HUES6 (cell line): ENCODE measurements around the gene MX2.

Experiments used
- H3K27ac ChIP-seq: 2 replicates; pipeline ENCODE4 v1.7.0; 2013; ENCODE audit warnings: low read depth, mild to moderate bottlenecking, low read length, inconsistent platforms
- H3K27me3 ChIP-seq: 2 replicates; pipeline ENCODE4 v1.6.1; 2013; ENCODE audit warnings: low read length; ENCODE audit not compliant: control insufficient read depth, insufficient read depth
- H3K36me3 ChIP-seq: 2 replicates; pipeline ENCODE4 v1.6.1; 2013; ENCODE audit warnings: low read length; ENCODE audit not compliant: control insufficient read depth, insufficient read depth
- H3K4me1 ChIP-seq: 2 replicates; pipeline ENCODE4 v1.6.1; 2013; ENCODE audit warnings: low read length; ENCODE audit not compliant: control insufficient read depth, insufficient read depth
- H3K4me3 ChIP-seq: 2 replicates; pipeline ENCODE4 v1.5.1; 2013; ENCODE audit warnings: low read depth, low read length
- H3K9ac ChIP-seq: one replicate; pipeline ENCODE4 v1.6.1; 2013; ENCODE audit warnings: mild to moderate bottlenecking, low read length
- H3K9me3 ChIP-seq: 2 replicates; pipeline ENCODE4 v1.6.1; 2013; ENCODE audit warnings: low read depth, low read length; ENCODE audit not compliant: control insufficient read depth, insufficient read depth

Gene MX2

DNA sequence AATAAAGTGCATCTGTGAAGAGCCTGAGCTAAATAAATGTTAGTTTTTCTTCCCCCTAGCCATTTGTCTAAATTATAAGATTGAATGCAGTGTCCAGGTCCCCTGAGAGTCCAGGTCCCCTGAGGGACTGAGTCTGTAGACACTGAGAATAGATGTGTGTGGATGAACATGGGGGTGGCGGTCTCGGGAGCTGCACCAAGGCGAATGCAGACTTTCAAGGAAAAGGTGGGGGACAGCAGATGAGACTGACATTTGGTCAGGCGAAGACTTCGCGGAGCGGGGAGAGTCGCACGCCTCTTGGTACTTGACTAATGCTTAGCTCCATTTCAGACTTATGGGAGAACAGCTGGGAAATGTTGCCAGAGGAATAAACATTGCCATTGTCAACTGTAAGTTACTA, 17.7 kb upstream of the MX2 start:
- Histone ChIP-seq H3K9me3 (peaks cover 15% of the 10 kb centered on the region; the same call in 1 of the 2 replicates), H3K4me3 (no peak overlapping the region), H3K27me3 (no peaks in the 10 kb centered on the region), H3K9ac (no peak overlapping the region), H3K4me1 (no peaks in the 10 kb centered on the region), H3K27ac (no peak overlapping the region), H3K36me3 (no peaks in the 10 kb centered on the region)

DNA sequence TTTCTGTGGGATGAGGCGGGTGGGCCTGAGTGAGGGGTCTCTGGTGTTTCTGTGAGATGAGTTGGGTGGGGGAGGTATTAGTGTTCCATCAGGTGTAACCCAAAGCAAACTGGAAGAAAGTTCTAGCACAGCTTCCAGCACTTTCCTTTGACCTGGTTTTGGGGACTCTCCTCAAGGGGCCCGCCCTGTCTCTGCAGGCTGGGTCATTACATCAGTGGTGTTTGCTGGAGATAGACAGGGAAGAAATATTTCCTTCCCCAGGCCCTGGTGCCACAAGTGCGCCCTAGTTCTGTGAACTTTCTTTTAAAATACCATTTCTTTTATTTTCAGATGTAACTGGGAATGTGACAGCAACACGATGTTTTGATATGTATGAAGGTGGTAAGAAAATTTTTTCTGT, 16.5 kb upstream of the MX2 start:
- Histone ChIP-seq H3K27me3 (no peaks in the 10 kb centered on the region), H3K9ac (no peak overlapping the region), H3K4me1 (no peaks in the 10 kb centered on the region), H3K4me3 (no peak overlapping the region), H3K36me3 (no peaks in the 10 kb centered on the region), H3K9me3 (peaks cover 15% of the 10 kb centered on the region; the same call in 1 of the 2 replicates), H3K27ac (no peak overlapping the region)

DNA sequence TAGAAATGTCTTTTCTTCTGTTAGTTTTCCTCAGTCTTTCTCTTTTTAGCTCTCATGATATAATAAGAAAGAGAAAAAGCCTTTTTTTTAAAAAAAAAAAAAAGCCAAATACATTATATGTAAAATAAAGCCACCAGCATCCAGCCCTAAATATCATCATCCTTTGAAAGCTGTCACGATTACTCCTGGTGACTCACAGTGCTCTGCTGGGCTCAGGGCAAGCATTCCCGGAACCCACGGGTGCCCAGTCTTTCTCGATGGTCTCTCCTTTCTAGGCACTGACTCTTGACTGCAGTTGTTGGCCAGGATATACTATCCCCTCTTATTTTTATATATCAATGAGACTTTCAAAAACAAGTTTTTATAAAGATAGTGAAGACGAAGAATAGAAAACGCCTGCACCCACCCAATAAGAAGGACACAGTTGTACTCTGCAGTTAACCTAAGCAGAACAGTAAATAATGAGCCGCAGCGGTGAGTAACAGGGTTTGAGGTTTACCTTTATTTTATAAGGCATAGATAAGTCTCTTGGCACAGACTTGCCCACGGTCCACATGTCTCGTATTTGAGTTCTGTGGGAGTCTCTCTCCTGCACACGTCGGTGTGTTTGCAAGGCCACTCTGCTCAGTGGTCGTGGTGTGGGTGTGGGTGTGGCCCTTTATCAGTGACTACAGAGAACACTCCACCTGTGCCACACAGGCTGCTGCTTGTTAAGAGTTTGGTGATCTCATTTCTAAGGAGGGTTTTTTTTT, 15.7 kb upstream of the MX2 start:
- Histone ChIP-seq H3K4me3 (no peak overlapping the region), H3K9me3 (peaks cover 15% of the 10 kb centered on the region; the same call in 1 of the 2 replicates), H3K27me3 (no peaks in the 10 kb centered on the region), H3K9ac (no peak overlapping the region), H3K27ac (no peak overlapping the region), H3K36me3 (no peaks in the 10 kb centered on the region), H3K4me1 (no peaks in the 10 kb centered on the region)

DNA sequence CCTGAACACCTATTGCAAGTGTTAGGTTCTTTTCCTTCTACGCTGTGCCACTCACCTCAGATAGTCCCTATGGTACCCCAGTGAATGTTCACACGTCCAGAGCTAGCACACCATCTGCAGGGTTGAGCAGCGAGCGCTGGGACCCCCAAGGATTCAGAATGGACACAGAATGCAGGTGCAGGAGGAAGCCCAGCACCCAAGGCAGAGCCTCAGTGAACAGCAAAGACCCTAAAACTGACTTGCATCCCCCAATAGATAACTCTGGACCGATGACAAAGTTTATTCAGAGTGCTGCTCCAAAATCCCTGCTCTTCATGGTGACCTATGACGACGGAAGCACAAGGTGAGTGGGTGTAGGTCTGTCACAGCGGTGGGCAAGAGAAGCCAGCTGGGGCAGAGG, 15.1 kb upstream of the MX2 start:
- H3K27ac ChIP-seq: no peak overlapping the region
- no peaks in the 10 kb centered on the region for H3K36me3 ChIP-seq
- H3K4me1 ChIP-seq: no peaks in the 10 kb centered on the region
- no peak overlapping the region for H3K9ac ChIP-seq
- H3K27me3 ChIP-seq: no peaks in the 10 kb centered on the region
- H3K4me3 ChIP-seq: no peak overlapping the region
- peaks cover 9% of the 10 kb centered on the region; the same call in 1 of the 2 replicates for H3K9me3 ChIP-seq

DNA sequence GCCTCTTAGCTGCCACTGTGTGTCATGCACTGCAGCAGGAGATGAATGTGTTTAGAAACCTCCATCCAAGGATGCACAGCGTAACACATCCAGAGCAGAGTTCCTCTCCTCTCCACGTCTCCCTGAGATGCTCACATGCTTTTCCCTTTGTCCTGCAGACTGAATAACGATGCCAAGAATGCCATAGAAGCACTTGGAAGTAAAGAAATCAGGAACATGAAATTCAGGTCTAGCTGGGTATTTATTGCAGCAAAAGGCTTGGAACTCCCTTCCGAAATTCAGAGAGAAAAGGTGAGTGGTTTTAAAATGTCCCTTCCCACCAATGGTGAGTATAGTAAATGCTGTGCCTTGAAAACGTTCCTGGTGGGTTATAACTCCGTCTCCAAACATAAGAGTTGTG, 13.4 kb upstream of the MX2 start:
- no peaks in the 10 kb centered on the region for H3K9me3 ChIP-seq
- H3K4me3 ChIP-seq: no peak overlapping the region
- H3K27ac ChIP-seq: no peak overlapping the region
- no peaks in the 10 kb centered on the region for H3K4me1 ChIP-seq
- H3K36me3 ChIP-seq: no peaks in the 10 kb centered on the region
- no peaks in the 10 kb centered on the region for H3K27me3 ChIP-seq
- no peak overlapping the region for H3K9ac ChIP-seq

DNA sequence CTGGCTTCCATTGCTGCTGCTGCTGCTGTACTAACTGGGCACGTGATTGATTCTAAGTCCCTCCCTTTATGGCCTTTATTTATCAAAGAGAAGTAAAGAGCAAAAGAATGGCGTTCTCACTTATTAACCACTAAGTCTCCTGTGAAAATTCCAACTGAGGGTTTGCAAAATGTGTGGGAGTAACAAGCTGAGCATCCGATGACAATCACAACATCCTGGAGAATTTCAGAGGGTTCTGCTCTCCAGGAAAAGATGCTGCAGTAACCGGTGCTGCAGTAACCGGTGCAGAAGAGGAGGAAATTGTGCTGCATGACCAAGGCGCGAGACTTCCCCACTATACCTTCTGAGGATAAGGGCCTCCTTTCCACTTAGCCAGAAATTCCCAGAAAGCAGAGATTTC, 12.7 kb upstream of the MX2 start:
- Histone ChIP-seq H3K27me3 (no peaks in the 10 kb centered on the region), H3K9ac (no peak overlapping the region), H3K9me3 (no peaks in the 10 kb centered on the region), H3K27ac (no peak overlapping the region), H3K4me1 (no peaks in the 10 kb centered on the region), H3K4me3 (no peak overlapping the region), H3K36me3 (no peaks in the 10 kb centered on the region)

DNA sequence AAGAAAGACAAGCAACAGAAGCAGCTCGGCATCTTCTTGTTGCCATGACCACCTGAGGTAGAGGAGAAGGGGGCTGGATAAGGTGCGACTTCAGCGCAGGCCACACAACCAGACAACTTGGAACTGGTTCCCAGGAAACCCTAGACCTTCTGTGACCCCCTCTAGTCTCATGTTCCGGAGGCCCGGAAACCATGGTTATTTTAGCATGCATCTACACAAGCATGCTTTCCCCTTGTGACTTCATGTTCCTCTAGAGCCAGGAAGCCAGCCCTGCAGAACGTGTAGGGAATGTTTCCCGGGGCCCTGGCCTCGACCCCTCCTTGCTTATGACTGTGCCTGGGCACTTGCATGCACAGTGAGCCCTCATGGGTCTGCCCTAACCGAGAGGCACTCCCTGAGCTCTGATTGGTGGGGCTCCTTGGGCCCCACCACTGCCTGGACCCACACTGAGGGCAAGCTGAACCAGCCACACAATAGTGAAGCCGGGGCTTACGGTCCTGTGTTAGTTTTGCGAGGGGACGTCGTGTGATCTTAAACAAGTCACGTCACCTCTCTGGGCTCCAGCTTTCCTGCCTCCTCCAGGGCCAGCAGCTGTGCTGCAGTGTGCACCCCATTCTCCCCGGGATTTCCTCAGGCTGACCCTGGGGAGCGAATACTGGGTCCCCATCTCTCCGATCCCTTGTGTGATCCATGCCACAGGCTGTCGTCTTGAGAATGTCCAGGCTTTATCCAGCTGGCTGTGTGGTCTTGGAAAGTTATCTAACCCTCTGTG, 12.0 kb upstream of the MX2 start:
- H3K27ac ChIP-seq: no peak overlapping the region
- no peak overlapping the region for H3K4me3 ChIP-seq
- no peak overlapping the region for H3K9ac ChIP-seq
- H3K4me1 ChIP-seq: no peaks in the 10 kb centered on the region
- no peaks in the 10 kb centered on the region for H3K36me3 ChIP-seq
- H3K9me3 ChIP-seq: no peaks in the 10 kb centered on the region
- no peaks in the 10 kb centered on the region for H3K27me3 ChIP-seq

DNA sequence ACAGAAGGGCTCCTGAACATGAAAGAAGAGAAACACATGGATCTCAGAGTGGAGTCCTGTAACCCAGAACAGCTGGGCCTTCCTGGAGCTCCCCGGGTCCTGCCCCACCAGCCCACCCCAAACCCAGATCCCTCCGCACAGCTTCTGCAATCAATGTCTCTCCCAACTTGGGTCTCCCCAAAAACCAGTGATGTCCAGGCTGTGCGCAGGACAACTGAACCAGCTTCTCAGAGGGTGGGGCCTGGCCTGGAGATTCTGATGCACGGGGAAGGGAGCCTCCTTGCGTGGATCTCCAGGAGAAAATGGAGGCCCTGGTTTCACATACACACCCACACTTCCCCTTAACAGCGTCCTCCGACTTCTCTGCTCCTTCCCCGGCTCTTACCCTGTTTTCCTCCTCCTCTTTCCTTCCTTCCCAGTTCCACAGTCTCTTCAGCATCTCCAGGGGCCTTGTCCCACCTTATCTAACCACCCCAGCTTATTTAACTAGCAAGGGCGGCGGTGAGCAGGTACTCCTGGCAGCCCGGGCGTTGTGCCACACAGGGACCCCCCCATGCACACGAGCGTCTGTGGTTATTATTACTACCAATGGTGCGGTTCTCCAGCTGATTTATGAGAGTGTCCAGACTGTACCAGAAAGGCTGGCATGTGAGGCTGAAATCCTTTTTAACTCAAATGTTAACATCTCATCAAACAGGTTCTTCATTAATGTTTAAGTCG, 11.2 kb upstream of the MX2 start:
- H3K4me1 ChIP-seq: no peaks in the 10 kb centered on the region
- no peaks in the 10 kb centered on the region for H3K27me3 ChIP-seq
- H3K4me3 ChIP-seq: no peak overlapping the region
- H3K9ac ChIP-seq: no peak overlapping the region
- no peaks in the 10 kb centered on the region for H3K36me3 ChIP-seq
- H3K27ac ChIP-seq: no peak overlapping the region
- H3K9me3 ChIP-seq: no peaks in the 10 kb centered on the region

DNA sequence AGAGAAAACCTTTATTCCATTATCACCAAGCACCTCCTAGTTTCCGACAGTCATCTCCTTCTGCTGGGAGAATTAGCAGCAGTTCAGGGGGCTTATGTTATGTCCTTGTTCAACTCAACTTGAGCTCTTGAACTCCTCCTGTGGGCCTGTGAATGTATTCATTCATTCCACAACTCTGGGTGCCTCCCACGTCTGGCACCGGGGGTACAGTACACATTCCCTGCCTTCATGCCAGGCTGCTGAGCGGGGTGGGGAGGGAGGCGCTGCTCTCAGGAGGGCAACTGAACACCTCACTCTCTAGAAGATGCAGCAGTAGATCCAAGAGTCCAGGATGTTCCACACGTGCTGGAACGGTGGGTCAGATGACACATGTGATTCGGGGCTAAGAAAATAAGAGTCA, 4.3 kb upstream of the MX2 start:
- Histone ChIP-seq H3K4me1 (peaks cover 12% of the 10 kb centered on the region), H3K9ac (no peak overlapping the region), H3K9me3 (no peaks in the 10 kb centered on the region), H3K27ac (no peak overlapping the region), H3K4me3 (no peak overlapping the region), H3K36me3 (no peaks in the 10 kb centered on the region), H3K27me3 (no peaks in the 10 kb centered on the region)

DNA sequence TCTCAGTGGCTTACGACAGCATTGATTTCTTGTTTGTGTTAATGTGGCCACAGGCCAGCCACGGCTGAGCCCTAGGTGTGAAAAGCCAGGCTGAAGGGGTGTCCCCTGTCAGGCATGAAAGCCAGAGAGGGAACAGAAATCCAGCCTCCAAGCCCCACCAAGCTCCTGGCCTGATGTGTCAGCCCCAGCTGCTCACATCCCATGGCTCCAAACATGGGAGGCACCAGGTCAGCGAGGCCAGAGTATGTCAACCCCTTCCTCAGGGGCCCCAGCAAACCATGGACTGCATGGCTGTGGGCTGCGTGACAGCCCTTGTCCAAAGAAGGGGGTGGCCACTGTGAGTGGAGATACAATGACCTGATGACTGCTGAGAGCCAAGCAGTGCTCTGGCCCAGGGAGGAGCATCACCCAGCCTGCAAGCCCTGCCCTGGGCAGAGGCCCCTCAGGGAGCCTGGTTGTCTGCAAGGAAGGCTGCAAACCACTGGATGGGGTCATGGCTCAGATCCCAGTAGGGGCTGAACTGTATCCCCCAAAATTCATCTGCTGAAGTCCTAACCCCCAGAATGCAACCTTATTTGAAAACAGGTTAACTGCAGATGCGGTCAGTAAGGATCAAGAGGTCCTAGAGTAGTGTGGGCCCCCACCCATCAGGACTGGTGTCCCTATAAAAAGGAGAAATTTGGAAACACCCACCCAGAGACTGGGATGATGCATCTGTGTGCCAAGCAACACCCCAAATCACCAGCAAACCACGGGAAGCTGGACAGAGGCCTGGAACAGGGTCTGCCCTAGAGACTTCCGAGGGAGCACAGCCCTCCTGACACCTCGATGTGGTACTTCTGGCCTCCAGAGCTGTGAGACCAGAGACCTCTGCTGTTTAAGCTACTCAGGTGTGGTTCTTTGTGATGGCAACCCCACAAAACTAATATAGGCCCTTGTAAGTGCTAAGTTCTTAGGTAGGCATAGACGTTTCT, 3.3 kb upstream of the MX2 start:
- H3K27me3 ChIP-seq: no peaks in the 10 kb centered on the region
- no peaks in the 10 kb centered on the region for H3K36me3 ChIP-seq
- H3K9ac ChIP-seq: no peak overlapping the region
- H3K4me1 ChIP-seq: peaks cover 12% of the 10 kb centered on the region
- no peak overlapping the region for H3K27ac ChIP-seq
- H3K4me3 ChIP-seq: no peak overlapping the region
- no peaks in the 10 kb centered on the region for H3K9me3 ChIP-seq
